ENCODE measurements around the gene ATP6V0A4.

The ATP6V0A4 gene

DNA sequence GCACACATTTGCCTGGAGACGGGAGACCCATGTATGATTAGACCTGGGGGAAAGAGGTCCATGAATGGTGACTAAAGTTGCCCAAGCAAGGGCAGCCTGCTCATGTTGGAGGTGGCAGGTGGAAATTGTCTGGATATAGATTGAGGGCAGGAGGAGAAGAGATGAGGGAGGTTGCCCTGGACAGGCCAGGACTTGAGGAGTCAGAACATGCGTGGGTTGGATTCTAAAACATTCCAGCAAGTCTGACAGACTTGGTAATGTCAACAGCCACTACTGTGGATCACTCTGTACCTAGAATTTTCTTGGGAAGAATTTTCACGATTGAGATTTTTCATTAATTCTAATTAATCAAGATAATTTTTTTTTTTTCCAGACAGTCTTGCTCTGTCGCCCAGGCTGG, 77.7 kb downstream of the ATP6V0A4 start:
- Histone ChIP-seq H3K4me1 (ENCODE audit: control insufficient read depth, low read depth, low read length) (peaks cover 4% of the 10 kb centered on the region), H3K9me3 (ENCODE audit: control insufficient read depth, low read depth, low read length) (no peaks in the 10 kb centered on the region), H3K36me3 (ENCODE audit: control insufficient read depth, low read depth, low read length) (no peaks in the 10 kb centered on the region), H3K9ac (ENCODE audit: low read length) (no peak overlapping the region), H3K27ac (ENCODE audit: low read length) (no peak overlapping the region), H3K4me3 (ENCODE audit: low read length) (no peak overlapping the region), H3K27me3 (ENCODE audit: control insufficient read depth, insufficient read depth, low read length) (no peaks in the 10 kb centered on the region)

DNA sequence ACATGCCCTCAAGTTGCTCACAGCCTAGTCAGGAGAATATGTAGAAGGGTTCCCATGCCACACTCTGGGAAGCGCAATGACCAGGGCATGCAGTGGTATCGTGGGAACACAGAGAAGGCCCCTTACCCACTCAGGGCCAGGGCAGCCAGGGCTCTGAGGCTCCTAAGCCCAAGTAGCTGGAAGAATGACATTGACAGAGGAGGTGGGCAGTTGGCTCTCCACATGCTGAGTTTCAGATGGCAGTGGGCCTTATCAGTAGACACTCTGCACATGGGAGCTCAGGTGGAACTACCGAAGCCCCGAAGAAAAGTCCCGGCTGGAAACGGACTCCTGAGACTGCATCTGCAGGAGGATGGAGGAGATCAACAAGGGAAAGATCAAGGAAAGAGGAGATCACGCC, 81.1 kb downstream of the ATP6V0A4 start:
- Histone ChIP-seq H3K36me3 (ENCODE audit: control insufficient read depth, low read depth, low read length) (no peaks in the 10 kb centered on the region), H3K4me1 (ENCODE audit: control insufficient read depth, low read depth, low read length) (peaks cover 4% of the 10 kb centered on the region), H3K27me3 (ENCODE audit: control insufficient read depth, insufficient read depth, low read length) (no peaks in the 10 kb centered on the region), H3K27ac (ENCODE audit: low read length) (no peak overlapping the region), H3K9ac (ENCODE audit: low read length) (no peak overlapping the region), H3K4me3 (ENCODE audit: low read length) (no peak overlapping the region), H3K9me3 (ENCODE audit: control insufficient read depth, low read depth, low read length) (no peaks in the 10 kb centered on the region)

DNA sequence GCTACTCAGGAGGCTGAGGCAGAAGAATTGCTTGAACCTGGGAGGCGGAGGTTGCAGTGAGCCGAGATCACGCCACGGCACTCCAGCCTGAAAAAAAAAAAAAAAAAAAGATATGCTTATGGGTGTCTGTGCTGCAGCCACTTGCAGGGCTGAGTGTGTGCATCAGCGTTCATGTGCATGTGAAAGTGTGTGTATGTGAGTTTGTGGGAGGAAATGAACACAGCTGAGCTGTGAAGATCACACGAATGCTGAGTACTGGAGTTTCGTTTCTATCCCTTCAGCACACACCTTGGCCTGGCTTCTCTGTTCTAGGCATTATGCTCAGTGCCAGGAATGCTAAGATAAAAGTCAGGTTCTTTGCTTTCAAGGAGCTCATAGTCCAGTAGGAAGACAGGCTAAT, 84.8 kb downstream of the ATP6V0A4 start:
- no peaks in the 10 kb centered on the region for H3K36me3 ChIP-seq (ENCODE audit: control insufficient read depth, low read depth, low read length)
- H3K27me3 ChIP-seq (ENCODE audit: control insufficient read depth, insufficient read depth, low read length) = no peaks in the 10 kb centered on the region
- H3K4me1 ChIP-seq (ENCODE audit: control insufficient read depth, low read depth, low read length) = no peaks in the 10 kb centered on the region
- no peaks in the 10 kb centered on the region for H3K9me3 ChIP-seq (ENCODE audit: control insufficient read depth, low read depth, low read length)
- no peak overlapping the region for H3K4me3 ChIP-seq (ENCODE audit: low read length)
- H3K9ac ChIP-seq (ENCODE audit: low read length) = no peak overlapping the region
- no peak overlapping the region for H3K27ac ChIP-seq (ENCODE audit: low read length)

DNA sequence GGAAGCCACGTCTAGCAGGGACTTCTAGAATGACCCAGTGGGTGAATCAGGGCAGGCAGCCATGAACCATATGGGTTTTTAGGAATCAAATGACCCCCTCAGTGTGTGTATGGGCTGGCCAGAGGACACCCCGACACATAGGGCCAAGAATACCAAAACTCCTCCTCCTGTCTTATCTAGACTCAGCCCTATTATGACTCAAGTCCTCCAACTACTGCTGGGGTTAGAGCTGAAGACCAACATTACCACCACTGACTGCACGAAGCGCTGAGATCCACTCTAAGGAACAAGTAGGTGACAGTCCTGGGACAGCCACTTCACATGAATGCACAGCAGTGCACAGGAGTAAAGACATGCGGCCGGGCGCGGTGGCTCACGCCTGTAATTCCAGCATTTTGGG, 85.3 kb downstream of the ATP6V0A4 start:
- Histone ChIP-seq H3K27me3 (ENCODE audit: control insufficient read depth, insufficient read depth, low read length) (no peaks in the 10 kb centered on the region), H3K9ac (ENCODE audit: low read length) (no peak overlapping the region), H3K27ac (ENCODE audit: low read length) (no peak overlapping the region), H3K4me3 (ENCODE audit: low read length) (no peak overlapping the region), H3K9me3 (ENCODE audit: control insufficient read depth, low read depth, low read length) (no peaks in the 10 kb centered on the region), H3K4me1 (ENCODE audit: control insufficient read depth, low read depth, low read length) (no peaks in the 10 kb centered on the region), H3K36me3 (ENCODE audit: control insufficient read depth, low read depth, low read length) (no peaks in the 10 kb centered on the region)

DNA sequence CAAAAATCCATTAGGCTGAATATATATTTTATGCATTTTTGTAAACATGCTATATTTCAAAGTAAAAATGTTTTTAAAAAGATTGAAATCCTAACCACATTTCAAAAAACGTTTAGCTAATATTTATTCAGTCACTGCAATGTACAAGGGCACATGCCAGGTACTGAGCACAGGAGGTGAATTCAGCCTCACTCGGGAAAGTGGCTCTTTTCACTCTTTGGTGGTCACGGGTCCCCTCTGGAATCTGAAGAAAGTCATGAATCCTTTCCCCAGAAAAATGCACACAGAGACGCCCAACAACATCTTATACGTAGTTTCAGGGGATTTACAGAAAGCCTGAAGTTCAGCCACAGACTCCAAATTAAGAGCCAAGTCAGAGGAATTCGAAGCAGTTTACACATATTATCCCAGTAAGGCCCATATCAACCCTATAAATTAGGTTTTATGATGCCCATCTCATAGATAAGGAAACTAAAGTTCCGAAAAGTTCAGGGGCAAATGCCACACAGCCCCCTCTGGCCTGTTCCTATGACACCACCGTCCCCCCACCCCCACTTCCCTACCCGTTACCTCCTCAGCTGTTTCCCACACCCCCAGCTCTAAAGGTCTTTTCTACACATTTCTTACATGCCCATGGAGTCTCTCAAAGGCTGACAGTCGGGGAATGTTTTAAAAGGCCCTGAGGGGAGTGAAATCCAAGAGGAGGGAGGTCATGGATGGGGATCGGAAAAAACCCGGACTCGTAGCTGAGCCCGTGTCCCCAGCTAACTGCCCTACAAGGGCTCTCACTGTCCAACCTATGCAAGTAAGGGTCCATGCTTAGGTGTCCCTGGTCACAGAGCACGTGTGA, 87.2 kb downstream of the ATP6V0A4 start:
- Histone ChIP-seq H3K36me3 (ENCODE audit: control insufficient read depth, low read depth, low read length) (no peaks in the 10 kb centered on the region), H3K27me3 (ENCODE audit: control insufficient read depth, insufficient read depth, low read length) (no peaks in the 10 kb centered on the region), H3K27ac (ENCODE audit: low read length) (no peak overlapping the region), H3K4me3 (ENCODE audit: low read length) (no peak overlapping the region), H3K9ac (ENCODE audit: low read length) (no peak overlapping the region), H3K9me3 (ENCODE audit: control insufficient read depth, low read depth, low read length) (no peaks in the 10 kb centered on the region), H3K4me1 (ENCODE audit: control insufficient read depth, low read depth, low read length) (no peaks in the 10 kb centered on the region)

DNA sequence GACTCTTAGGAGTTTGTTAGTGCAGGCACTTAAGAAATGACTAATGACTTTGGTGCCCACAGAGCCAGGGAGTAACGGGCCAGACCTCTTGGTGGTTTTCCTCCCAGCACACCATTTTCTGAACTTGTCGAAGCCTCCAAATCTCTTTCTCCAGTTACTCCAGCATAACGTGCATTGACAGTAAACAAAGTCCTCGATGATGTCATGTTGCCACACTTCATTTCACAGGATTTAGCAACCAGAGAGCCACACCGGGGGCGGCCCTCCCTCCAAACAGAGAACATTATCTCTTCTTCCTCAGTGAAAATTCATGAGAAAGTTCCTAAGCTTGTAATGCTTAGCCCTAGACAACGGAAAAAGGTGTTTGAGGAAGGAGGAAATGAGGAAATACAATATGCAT, 92.8 kb downstream of the ATP6V0A4 start:
- no peaks in the 10 kb centered on the region for H3K4me1 ChIP-seq (ENCODE audit: control insufficient read depth, low read depth, low read length)
- no peaks in the 10 kb centered on the region for H3K9me3 ChIP-seq (ENCODE audit: control insufficient read depth, low read depth, low read length)
- no peak overlapping the region for H3K9ac ChIP-seq (ENCODE audit: low read length)
- H3K4me3 ChIP-seq (ENCODE audit: low read length) = no peak overlapping the region
- no peaks in the 10 kb centered on the region for H3K36me3 ChIP-seq (ENCODE audit: control insufficient read depth, low read depth, low read length)
- H3K27me3 ChIP-seq (ENCODE audit: control insufficient read depth, insufficient read depth, low read length) = no peaks in the 10 kb centered on the region
- H3K27ac ChIP-seq (ENCODE audit: low read length) = no peak overlapping the region

DNA sequence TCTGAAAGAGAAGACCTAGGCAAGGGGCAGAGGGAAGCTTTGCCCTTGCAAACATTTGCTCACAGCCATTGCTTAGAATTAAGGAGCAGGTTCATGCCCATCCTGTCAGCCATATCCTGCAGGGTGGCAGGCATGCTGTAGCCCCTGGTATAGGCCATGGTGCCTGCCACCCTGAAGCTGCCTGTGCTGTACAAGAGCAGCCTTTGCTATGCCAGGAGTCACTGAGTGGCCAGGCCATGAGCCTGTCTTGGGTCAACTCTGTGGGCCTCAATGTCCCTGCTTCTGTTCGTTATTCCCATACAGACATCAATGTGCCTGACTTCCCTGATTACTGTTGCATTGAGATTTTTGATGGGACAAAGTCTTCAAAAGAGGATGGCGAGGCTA, 96.5 kb downstream of the ATP6V0A4 start:
- no peak overlapping the region for H3K9ac ChIP-seq (ENCODE audit: low read length)
- H3K9me3 ChIP-seq (ENCODE audit: control insufficient read depth, low read depth, low read length) = no peaks in the 10 kb centered on the region
- no peak overlapping the region for H3K4me3 ChIP-seq (ENCODE audit: low read length)
- H3K27ac ChIP-seq (ENCODE audit: low read length) = no peak overlapping the region
- H3K27me3 ChIP-seq (ENCODE audit: control insufficient read depth, insufficient read depth, low read length) = no peaks in the 10 kb centered on the region
- no peaks in the 10 kb centered on the region for H3K4me1 ChIP-seq (ENCODE audit: control insufficient read depth, low read depth, low read length)
- H3K36me3 ChIP-seq (ENCODE audit: control insufficient read depth, low read depth, low read length) = no peaks in the 10 kb centered on the region

DNA sequence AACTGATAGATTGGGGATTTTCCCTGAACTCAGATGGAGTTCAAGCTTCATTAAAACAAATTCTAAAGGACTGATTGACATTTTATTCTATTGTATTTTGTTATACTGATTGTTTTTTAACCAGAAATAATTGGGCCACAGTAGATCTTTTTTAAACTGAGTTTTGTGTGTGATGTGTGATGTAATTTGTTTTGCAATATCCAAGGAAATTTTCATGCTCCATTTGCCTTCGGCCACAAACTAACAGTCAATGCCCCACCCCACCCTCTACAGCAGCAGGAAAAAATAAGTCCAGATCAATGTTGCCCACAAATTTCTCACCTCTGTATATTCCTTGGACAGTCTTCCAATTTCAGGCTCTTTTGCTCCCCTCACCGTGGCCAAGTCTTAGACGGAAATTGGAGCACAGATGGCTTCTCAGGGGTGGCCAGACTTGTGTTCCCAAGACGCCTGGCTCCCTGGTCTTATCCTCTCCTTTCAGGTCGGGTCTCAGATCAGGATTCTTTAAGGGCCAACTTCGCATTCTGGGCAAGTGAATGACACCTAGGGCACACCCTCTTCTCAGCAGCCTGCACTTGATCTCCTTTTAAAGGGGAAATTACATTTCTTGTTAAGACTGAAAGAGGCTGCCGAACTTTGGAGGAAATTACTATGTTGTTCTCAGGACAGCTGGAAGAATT, 97.0 kb downstream of the ATP6V0A4 start, which contains the start of gene SVOPL:
Gene SVOPL (minus strand): TSS at position 506 of the 680 bp plus-strand sequence. CDS start 22,317 bp downstream, outside the sequence.
- H3K27ac ChIP-seq (ENCODE audit: low read length) = no peak within 1 kb of the TSS
- no peaks in the 10 kb centered on the region for H3K27me3 ChIP-seq (ENCODE audit: control insufficient read depth, insufficient read depth, low read length)
- no peaks in the 10 kb centered on the region for H3K4me1 ChIP-seq (ENCODE audit: control insufficient read depth, low read depth, low read length)
- H3K4me3 ChIP-seq (ENCODE audit: low read length) = no peak within 1 kb of the TSS
- H3K36me3 ChIP-seq (ENCODE audit: control insufficient read depth, low read depth, low read length) = no peaks in the 10 kb centered on the region
- H3K9me3 ChIP-seq (ENCODE audit: control insufficient read depth, low read depth, low read length) = no peaks in the 10 kb centered on the region
- no peak within 1 kb of the TSS for H3K9ac ChIP-seq (ENCODE audit: low read length)

DNA sequence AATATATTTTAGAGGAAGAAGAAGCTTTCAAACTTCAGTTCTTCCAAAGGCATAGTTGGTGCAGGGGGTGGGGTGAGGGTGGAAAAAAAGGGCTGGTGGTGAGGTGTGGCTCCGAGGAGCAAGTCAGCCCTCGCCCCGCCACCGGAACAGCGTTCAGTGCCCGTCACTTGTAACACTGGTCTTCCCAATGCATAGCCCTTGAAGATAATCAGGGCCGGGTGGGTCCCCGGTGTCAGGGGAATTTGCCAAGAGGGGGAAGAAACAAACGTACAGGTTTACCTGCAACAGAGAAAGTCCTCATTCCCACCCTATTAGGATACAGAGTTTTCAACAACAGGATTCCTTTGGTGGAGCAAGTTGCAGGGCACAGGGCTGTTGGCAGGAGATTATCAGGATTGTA, 98.3 kb downstream of the ATP6V0A4 start:
- H3K9me3 ChIP-seq (ENCODE audit: control insufficient read depth, low read depth, low read length) = no peaks in the 10 kb centered on the region
- no peaks in the 10 kb centered on the region for H3K4me1 ChIP-seq (ENCODE audit: control insufficient read depth, low read depth, low read length)
- no peak overlapping the region for H3K9ac ChIP-seq (ENCODE audit: low read length)
- no peaks in the 10 kb centered on the region for H3K27me3 ChIP-seq (ENCODE audit: control insufficient read depth, insufficient read depth, low read length)
- H3K36me3 ChIP-seq (ENCODE audit: control insufficient read depth, low read depth, low read length) = no peaks in the 10 kb centered on the region
- no peak overlapping the region for H3K27ac ChIP-seq (ENCODE audit: low read length)
- H3K4me3 ChIP-seq (ENCODE audit: low read length) = no peak overlapping the region

DNA sequence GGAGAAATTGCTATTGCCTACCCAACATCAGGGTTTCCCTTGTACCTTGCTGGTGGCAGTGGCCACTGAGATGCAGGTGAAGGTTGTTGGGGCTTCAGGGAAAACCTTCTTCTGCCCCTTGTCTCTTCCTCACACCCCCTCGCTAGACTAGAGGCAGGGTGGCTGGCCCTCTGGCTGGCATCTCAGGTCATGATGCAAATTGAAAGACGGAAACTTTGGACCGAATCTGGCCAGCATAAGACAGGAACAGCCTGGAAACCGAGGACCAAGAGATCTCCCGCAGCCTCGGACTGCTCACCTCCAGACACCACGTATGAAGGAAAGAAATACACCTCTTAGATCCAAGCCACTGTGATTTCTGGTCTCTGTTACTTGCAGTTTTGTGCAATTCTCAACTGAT, 99.7 kb downstream of the ATP6V0A4 start:
- no peaks in the 10 kb centered on the region for H3K27me3 ChIP-seq (ENCODE audit: control insufficient read depth, insufficient read depth, low read length)
- no peaks in the 10 kb centered on the region for H3K4me1 ChIP-seq (ENCODE audit: control insufficient read depth, low read depth, low read length)
- no peaks in the 10 kb centered on the region for H3K36me3 ChIP-seq (ENCODE audit: control insufficient read depth, low read depth, low read length)
- H3K27ac ChIP-seq (ENCODE audit: low read length) = no peak overlapping the region
- H3K9me3 ChIP-seq (ENCODE audit: control insufficient read depth, low read depth, low read length) = no peaks in the 10 kb centered on the region
- no peak overlapping the region for H3K4me3 ChIP-seq (ENCODE audit: low read length)
- H3K9ac ChIP-seq (ENCODE audit: low read length) = no peak overlapping the region

DNA sequence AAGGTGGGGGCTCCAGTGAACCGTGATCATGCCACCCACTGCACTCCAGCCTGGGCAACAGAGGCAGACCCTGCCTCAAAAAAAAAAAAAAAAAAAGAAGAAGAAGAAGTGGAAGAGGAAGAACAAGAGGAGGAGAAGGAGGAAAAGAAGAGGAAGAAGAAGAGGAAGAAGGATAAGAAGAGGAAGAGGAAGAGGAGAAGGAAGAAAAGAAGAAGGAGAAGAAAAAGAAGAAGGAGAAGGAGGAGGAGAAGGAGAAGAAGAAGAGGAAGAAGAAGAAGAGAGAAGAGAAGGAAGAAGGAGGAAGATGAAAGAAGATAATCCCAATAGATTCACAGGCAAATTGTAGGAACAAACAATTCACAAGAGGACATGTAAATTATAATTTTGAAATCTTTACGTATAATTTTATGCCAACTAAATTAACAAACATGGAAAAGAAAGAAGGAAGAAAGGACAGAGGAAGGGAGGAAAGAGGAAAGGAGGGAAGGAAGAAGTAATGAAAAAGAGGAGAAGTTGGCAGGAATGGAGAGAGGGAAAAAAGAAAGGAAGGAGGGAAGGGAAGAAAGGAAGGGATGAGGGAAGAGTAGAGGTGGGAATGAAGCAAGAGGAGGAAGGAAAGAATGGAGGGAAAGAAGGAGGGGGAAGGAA, 100.3 kb downstream of the ATP6V0A4 start:
- Histone ChIP-seq H3K4me3 (ENCODE audit: low read length) (no peak overlapping the region), H3K4me1 (ENCODE audit: control insufficient read depth, low read depth, low read length) (no peaks in the 10 kb centered on the region), H3K27me3 (ENCODE audit: control insufficient read depth, insufficient read depth, low read length) (no peaks in the 10 kb centered on the region), H3K36me3 (ENCODE audit: control insufficient read depth, low read depth, low read length) (no peaks in the 10 kb centered on the region), H3K9ac (ENCODE audit: low read length) (no peak overlapping the region), H3K27ac (ENCODE audit: low read length) (no peak overlapping the region), H3K9me3 (ENCODE audit: control insufficient read depth, low read depth, low read length) (no peaks in the 10 kb centered on the region)
